ENCODE data around the gene CDH3.

CDH3 gene

GRCh38 chr16:68651136-68651535, 6.0 kb downstream of the CDH3 start:
- DNase-seq (ENCODE audit: low read depth, low spot score) = no peak

DNA sequence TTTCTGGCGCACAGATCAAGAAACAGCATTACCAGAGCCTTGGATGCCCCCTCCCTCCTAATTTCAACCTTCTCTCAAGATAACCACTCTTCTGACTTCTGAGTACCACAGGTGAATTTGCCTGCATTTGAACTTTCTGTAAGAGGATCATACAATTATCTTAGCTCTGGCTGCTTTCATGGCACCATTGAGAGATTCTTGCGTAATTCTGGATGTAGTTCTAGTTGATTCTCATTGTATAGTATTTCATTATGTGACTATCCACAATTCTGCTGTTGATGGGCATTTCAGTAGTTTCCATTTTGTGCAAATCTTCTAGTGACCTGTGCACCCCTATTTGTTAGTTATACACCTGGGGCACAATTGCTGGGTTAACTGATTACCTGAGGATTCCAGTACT, 7.5 kb downstream of the CDH3 start:
- DNase-seq (ENCODE audit: low read depth, low spot score) = no peak

DNA sequence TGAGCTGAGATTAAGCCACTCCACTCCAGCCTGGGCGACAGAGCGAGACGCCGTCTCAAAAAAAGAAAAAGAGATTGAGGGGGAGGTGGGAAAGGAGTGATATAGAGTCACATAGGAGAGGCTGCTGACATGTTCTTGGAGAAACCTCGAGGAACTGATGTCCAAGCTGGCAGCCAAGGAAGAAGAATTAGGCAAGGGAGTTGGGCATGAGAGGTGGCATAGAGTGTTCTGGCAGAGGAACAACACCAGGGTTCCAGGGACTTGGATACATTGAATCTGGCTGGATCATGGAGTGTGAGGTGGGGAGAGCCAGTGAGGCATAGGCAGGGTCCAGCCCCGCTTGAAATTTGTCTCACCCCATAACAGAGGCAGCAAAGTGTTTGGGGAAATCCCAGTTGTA, 10.7 kb downstream of the CDH3 start:
- DNase-seq (ENCODE audit: low read depth, low spot score) = no peak

- peak; percentile 93 for DNase-seq (ENCODE audit: low read depth, low spot score)
These were observed 11.6 kb downstream of the CDH3 start for GRCh38 chr16:68656751-68657150.

GRCh38 chr16:68658341-68658973, 13.3 kb downstream of the CDH3 start:
- peak; percentile 85 for DNase-seq (ENCODE audit: low read depth, low spot score)

GRCh38 chr16:68658974-68659360, 13.9 kb downstream of the CDH3 start:
- DNase-seq (ENCODE audit: low read depth, low spot score) = no peak

- DNase-seq (ENCODE audit: low read depth, low spot score) = no peak
These were observed 14.6 kb downstream of the CDH3 start for GRCh38 chr16:68659412-68660358.

DNA sequence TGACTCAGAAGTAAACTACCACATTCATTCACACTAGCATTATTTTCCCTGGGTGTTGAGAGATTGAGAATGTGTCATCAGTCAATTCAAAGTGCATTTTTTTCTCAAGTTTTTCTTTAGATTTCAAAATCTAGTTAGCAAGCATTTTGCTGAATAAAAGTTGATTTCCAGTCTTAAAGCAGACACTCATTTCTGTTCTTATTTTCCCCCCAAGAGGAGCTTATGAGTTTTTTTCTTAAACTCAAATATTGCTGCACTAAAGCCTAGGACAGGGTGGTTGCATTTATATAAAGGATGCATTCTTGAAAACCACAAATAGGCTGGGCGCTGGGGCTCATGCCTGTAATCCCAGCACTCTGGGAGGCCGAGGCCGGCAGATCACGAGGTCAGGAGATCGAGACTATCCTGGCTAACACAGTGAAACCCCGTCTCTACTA, 15.3 kb downstream of the CDH3 start:
- DNase-seq (ENCODE audit: low read depth, low spot score) = no peak

- no peak for DNase-seq (ENCODE audit: low read depth, low spot score)
These were observed 16.9 kb downstream of the CDH3 start for GRCh38 chr16:68662035-68662434.

GRCh38 chr16:68664297-68664696, 19.2 kb downstream of the CDH3 start:
- no peak for DNase-seq (ENCODE audit: low read depth, low spot score)

DNA sequence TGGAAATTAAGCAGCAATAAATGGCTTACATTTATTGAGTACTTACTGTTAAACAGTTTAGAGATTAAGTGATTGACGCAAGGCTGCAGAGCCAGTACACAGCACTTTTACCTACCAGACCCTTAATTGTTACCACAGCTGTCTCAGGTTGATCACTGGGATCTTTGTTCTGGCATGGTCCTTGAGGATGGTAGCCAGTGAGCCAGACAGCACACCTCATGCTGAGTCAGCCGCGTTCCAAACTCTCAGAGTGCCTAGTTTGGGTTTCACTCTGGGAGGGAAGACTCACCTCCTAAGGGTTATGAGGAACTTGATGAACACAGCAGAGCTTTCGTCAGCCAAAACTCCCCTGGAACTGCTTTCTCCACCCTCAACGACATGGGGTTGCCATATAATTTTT, 20.4 kb downstream of the CDH3 start:
- peak; percentile 18 for DNase-seq (ENCODE audit: low read depth, low spot score)

- no peak for DNase-seq (ENCODE audit: low read depth, low spot score)
These were observed 23.2 kb downstream of the CDH3 start for GRCh38 chr16:68668266-68668665.

- peak; percentile 18 for DNase-seq (ENCODE audit: low read depth, low spot score)
These were observed 31.2 kb downstream of the CDH3 start for GRCh38 chr16:68676113-68676860.

DNA sequence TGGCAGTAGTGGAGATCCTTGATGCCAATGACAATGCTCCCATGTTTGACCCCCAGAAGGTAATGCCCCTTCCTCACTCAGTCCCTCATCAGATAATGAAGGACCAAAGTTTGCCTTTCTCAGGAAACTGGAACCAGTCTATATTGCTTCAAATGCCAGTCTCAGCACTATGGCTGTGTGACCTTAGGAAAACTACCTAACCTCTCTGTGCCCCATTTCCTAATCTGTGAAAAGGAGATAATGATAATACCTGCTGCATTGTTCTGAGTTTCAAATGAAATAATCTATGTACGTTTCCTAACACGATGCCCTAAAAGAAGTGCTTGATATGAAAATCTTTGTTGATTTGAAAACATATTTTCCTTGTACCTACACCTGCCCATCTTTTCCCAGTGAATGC, 35.9 kb downstream of the CDH3 start:
- DNase-seq (ENCODE audit: low read depth, low spot score) = no peak

DNA sequence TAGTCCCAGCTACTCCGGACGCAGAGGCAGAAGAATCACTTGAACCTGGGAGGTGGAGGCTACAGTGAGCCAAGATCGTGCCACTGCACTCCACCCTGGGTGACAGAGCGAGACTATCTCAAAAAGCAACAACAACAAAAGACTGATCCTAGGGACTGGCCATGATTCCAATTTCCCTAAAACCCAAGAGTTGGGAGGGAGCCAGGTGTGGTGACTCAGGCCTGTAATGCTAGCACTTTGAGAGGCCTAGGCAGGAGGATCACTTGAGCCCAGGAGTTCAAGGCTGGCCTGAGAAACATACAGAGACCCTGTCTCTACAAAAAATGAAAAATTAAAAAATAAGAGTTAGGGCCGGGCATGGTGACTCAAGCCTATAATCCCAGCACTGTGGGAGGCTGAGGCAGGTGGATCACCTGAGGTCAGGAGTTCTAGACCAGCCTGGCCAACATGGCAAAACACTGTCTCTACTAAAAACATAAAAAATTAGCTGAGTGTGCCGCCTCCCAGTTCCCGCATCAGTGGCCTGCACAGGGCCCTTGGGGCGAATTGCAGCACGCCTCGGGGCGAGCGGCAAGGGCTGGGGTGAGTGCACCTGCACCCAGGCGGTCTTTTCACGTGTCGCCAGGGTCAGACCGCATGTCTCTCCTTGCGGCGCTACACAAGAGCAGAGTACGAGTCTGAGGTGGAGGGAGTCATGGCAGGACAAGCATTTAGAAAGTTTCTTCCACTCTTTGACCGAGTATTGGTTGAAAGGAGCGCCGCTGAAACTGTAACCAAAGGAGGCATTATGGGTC, 40.8 kb downstream of the CDH3 start:
- no peak for DNase-seq (ENCODE audit: low read depth, low spot score)

- no peak for DNase-seq (ENCODE audit: low read depth, low spot score)
These were observed 41.8 kb downstream of the CDH3 start for GRCh38 chr16:68686905-68687304.

DNA sequence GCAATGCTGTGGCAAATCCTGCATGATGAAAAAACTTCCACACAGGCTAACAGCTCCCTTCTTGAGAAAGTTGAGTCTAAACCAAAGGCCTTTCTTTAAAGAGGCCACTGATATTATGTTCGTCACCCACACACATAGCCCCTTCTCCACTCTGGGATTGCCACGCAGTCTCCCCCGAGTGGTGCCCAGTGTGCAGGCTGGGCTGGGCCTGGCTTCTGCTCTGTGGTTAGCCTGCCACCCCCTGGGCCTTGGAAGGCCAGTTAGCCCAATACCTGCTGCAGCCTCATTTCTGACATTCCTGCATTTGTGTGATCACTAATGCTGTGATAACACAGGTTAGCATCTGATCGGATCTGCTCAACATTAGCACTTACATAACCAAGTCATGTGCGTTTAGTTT, 44.8 kb downstream of the CDH3 start:
- no peak for DNase-seq (ENCODE audit: low read depth, low spot score)

GRCh38 chr16:68695575-68695974, 50.5 kb downstream of the CDH3 start:
- no peak for DNase-seq (ENCODE audit: low read depth, low spot score)

DNA sequence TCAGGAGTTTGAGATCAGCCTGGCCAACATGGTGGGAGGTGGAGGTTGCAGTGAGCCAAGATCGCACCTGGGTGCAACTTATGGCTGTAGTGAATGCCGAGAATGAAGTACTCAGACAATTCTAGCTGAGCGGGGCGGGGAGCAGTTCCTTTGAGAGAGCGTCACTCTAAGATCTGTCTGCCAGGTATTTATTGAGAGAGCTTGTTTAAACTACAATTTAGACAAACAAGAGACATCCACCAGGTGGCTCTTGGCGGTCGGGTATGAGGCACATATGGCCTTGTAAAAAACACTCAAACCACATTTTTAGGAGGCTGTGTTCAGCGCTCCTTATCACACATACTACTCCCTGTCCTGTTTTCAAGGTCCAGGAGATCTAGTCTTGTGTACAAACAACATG, 51.4 kb downstream of the CDH3 start:
- no peak for DNase-seq (ENCODE audit: low read depth, low spot score)

GRCh38 chr16:68698091-68698490, 53.0 kb downstream of the CDH3 start:
- no peak for DNase-seq (ENCODE audit: low read depth, low spot score)

- no peak for DNase-seq (ENCODE audit: low read depth, low spot score)
These were observed 55.0 kb downstream of the CDH3 start for GRCh38 chr16:68700120-68700519.

- DNase-seq (ENCODE audit: low read depth, low spot score) = no peak
These were observed 55.7 kb downstream of the CDH3 start for GRCh38 chr16:68700831-68701230.
